ENCODE measurements around the gene CHPF.

Gene CHPF

GRCh38 chr2:219549619-219550018, 6.0 kb upstream of the CHPF start:
- DNase-seq, result no peak

GRCh38 chr2:219548990-219549389, 5.4 kb upstream of the CHPF start:
- DNase-seq, result no peak

GRCh38 chr2:219547621-219548020, 4.0 kb upstream of the CHPF start:
- no peak for DNase-seq

DNA sequence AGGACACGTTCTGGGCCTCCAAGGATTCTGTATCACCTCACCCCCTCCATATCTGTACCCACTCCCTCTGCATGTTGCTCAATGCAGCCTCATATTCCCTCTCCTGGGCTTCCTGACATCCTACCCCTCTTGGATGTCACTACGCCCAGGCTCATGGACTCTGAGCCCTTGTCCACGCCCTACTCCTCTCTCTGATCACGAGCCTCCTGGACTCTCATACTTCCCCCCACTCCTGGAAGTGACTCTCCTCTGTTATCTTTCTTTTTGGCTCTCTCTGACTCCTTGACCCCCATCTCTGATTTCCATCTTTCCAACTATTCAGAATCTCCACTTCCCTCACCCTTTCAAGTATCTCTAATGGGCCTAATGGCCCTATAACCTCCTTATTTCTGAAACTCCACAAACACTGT, 2.3 kb upstream of the CHPF start:
- DNase-seq, result no peak

- no peak for DNase-seq
Measured at GRCh38 chr2:219545295-219545942, 1.8 kb upstream of the CHPF start.

GRCh38 chr2:219544567-219544966, 958 bp upstream of the CHPF start:
- DNase-seq, result no peak

GRCh38 chr2:219542931-219543595, 546 bp downstream of the CHPF start:
- peak; percentile 39 for DNase-seq

DNA sequence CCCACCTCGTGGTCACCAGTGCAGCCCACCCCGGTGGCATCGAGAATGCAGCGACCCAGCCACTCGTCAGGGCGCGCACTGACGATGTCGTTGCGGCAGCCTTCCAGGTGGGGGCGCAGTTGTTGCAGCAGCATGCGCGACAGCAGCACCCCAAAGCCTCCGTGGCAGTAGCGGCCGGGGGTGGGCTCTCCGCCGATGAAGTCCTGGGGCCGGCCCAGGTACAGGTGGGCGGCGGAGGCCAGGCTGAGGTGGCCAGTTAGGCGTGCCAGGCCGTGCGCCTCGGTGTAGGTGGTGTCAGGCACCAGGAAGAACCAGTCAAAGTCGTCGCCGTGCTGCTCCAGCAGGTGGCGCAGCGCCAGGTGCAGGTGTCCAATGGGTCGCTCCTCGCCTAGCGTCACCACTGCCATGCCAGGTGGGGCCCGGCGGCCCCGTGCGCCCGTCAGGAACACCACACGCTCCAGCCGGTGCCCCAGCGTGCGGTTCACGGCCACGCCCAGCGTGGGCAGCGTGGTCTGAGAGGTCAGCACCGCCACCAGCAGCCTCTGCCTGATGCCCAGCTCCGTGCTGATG, 1.9 kb downstream of the CHPF start:
- peak; percentile 81 for DNase-seq

GRCh38 chr2:219540784-219541504, 2.7 kb downstream of the CHPF start:
- DNase-seq, result no peak

GRCh38 chr2:219539926-219540678, 3.5 kb downstream of the CHPF start:
- no peak for DNase-seq

GRCh38 chr2:219538956-219539788, 4.4 kb downstream of the CHPF start:
- no peak for DNase-seq

DNA sequence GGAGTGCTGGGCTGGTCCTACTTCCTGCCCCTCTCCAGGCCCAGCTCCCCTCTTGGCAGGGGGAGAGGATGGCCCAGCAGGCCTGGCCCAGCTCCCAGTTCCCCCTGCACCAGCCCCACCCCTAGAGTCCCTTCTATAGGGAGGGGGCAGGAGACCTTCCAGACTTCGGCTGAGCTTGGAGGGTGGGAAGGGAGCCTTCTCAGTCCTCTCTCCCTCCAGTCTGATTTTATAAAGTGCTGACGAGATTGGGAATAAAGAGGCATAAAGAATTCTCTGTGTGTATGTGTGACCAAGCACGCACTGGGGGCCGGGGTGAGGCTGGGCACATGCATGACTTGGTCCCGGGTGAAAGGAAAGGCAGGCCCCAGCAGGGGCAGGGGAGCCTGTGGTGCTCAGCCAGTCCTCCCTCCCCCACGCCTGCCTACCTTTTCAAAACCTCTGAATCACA, 5.1 kb downstream of the CHPF start:
- no peak for DNase-seq

- no peak for DNase-seq
Measured at GRCh38 chr2:219537657-219538488, 5.7 kb downstream of the CHPF start.

DNA sequence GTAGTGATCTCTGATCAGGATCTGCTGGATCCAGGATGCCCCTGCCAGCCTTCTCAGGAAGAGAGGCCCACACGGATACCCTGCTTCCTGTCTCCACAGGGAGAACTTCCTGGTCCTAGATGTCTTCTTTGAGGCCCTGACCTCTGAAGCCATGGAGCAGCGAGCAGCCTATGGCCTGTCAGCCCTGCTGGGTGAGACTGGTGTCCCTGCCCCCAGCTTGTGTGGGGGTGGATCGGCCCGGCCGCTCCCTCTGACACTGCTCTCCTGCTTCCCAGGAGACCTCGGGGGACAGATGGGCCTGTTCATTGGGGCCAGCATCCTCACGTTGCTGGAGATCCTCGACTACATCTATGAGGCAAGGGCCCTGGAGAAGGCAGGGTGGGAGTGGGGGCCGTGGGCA, 6.6 kb downstream of the CHPF start:
- no peak for DNase-seq

GRCh38 chr2:219536425-219536824, 7.2 kb downstream of the CHPF start:
- DNase-seq, result no peak

DNA sequence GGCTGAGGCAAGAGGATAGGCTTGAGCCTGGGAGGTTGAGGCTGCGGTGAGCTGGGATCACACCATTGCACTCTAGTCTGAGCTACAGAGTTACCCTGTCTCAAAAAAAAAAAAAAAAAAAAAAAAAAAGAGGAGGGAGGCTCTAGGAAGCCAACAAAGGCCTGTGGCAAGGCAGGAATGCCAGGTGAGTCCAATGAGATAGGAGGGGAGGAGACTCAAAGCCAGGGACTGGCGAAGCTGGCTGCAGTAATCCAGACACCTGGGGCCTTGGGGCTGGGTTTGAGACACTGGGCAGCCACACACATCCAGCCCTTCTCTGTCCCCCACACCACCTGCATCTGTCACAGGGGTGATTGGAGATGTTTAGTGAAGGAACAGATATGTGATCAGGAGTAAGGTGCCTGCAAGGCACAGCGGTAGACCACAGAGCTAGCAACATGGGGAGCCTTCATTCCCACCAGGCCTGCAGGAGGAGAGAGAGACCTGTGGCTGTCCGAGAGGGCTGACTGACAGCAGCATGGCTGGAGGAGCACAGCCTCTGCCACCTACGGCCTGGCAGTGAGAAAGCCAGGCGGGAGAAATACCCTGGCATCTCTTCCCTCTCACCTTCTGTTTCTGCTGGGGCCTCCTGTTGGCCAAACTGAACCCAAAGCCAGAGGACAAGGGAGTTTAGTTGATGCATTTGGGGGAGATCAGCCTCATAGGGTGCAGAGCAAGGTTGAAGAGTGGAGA, 9.5 kb downstream of the CHPF start:
- DNase-seq, result no peak

DNA sequence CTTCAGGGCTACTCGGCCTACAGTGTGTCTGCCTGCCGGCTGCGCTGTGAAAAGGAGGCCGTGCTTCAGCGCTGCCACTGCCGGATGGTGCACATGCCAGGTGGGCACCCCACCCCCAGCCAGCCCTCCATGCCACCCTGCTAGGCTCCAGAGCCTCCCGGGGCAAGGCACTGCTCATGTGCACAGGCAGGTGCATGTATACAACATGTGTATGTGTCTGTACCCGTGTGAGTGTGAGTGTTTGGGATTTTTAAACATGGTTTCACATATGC, 11.3 kb downstream of the CHPF start:
- DNase-seq, result no peak

DNA sequence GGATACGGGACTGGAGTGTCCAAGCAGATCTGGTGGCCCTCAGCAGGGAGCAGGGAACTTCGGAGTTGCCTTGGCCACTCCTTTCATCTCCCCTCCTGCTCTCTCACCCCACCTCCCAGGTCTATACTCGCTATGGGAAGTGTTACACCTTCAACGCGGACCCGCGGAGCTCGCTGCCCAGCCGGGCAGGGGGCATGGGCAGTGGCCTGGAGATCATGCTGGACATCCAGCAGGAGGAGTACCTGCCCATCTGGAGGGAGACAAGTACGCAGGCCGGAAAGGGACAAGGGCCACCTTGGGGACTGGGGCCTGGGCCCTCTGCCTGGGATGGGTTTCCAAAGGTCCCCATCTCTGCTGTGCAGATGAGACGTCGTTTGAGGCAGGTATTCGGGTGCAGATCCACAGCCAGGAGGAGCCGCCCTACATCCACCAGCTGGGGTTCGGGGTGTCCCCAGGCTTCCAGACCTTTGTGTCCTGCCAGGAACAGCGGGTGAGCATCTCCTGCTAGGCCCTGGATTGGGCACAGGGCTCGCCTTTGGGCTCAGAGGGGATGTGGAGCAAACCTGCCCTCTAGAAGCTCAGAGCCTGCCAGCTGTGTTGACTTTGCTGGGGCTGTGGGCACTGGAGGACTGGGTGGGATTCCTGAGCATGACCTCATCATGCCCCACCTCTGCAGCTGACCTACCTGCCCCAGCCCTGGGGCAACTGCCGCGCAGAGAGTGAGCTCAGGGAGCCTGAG, 11.8 kb downstream of the CHPF start:
- no peak for DNase-seq

DNA sequence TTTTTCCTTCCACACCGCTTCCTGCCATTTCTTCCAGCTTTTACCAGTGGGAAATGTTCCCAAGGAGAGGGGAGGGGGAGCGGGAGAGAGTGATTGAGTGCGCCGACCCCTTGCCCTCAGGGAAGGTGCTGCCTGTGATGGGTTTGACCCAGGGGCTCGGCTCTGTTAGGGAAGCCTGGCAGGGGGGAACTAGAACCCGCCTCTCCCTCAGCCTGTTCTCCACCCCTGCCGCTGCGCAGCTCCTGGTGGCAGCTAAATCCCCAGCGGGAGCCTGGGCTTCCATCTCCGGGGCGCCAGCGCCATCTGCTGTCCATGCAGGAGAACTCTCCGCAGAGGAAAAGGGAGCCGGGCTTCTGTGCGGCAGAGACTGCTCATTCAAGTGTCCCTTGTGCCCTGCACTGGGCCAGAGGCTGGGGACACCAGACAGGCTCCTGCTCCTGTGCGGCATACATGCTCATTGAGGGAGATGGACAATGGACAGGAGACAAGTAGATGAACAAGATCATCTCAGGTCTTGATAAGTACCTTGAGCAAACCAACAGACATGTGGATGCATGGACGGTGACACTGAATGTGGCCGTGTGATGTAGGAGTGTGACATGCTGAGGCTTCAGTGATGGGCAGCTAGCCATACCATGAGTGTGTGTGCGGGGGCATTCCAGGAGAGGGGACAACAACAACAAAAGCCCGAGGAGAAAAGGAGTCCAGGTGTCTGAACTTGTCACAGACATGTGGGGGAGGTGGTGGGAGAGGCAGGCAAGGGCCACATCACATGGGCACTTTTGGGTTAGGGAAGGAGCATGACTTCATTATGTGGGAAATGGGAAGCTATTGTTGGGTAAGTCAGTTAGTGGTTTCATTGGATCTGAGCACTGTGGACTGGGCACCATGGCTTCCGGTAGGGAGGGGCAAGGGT, 13.3 kb downstream of the CHPF start:
- DNase-seq, result peak; percentile 65
